Measurements from ENCODE around the gene MYO9B.

Gene MYO9B

DNA sequence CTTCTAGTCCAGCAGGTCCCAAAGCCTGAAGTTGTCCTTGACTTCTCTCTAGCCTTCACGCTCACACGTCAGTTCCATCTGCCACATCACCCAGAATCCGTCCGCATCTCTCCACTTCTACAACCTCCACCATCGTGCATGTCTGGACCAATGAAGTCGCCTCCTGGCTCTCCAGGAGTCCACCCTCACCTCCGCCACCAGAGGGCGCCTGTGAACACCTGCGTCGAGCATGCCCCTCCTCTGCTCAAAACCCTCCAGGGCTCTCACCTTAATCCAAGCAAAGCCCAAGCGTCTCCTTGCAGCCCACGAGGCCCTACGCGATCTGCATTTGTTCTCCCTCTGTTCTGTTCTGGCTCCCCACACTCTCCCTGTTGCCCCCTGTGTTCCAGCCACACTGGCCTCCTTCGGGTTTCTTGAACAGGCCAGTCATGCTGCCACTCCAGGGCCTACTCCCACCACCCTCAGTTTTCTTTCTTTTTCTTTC, 185.3 kb downstream of the MYO9B start:
- peak; percentile 66 to 83 for DNase-seq (ENCODE audit: extremely low read depth in 1 of 2, low read depth in 1 of 2)

DNA sequence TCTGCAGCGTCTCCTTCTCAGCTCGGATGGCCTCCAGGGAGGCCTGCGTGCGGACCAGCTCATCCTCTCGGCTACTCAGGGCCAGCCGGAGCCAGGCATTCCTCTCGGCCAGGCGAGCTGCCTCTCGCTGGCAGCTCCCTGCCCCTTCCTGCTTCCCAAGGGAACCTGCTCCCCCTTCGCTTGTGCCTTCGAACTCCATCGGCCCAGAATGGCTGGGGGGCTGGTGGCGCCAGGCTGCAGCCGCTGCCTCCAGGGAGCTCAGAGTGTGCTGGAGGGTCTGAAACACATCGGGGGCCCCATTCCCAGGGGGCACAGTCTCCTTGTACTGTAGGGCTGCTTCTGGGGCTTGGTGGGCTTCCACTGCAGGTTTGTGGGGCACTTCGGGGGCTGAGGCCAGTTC, 187.0 kb downstream of the MYO9B start:
- no peak for DNase-seq (ENCODE audit: extremely low read depth in 1 of 2, low read depth in 1 of 2)
